Measurements from ENCODE around the gene RAD51B.
A peak's percentile ranks its signal among the peaks of the same experiment; 100 is the strongest.

The RAD51B gene

GRCh38 chr14:68364792-68365192 is 545.2 kb downstream of the RAD51B start:
- DNase-seq (ENCODE audit: insufficient read length, low spot score) (peak; percentile 59), FAIRE-seq (peak; percentile 96)

- no peak for DNase-seq (ENCODE audit: insufficient read length, low spot score)
- FAIRE-seq = no peak
These were observed 545.6 kb downstream of the RAD51B start for GRCh38 chr14:68365228-68365627.

DNA sequence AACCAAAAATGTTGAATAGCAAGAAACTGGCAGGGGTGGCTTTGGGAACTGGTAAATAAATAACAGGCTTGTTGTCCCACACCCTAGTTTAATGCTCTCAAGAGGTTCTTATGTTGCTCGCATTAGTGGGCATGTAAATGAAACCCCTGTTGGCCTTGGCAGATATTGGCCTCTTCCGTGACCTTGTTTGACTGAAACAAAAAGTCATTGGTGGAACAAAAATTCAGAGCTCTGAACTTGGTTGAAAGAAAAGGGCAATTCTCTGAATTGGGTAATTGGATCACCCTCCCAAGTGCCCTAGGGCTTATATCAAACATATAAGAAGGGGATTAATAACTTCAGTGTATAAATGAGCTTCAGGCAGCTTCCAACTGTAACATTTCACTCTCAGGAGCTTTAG is 547.1 kb downstream of the RAD51B start:
- no peak for FAIRE-seq
- no peak for DNase-seq (ENCODE audit: insufficient read length, low spot score)

DNA sequence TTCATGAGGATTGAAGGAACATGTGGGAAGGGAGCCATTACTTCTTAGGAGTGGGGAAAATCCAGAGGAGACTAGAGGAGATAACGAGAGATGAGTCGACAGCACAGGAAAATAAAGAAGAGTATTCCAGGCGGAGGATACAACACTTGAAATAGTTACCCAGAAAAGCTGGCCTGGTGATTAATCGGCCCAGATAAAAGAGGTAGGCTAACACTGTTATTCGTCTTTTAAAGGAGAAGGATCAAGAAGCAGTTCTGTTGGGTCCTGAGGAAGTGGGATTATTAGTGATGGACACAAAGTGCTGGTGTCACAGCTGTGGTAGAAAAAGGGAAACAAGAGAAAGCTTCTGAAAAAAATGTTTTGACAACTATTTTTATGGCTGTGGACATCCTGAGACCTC is 548.0 kb downstream of the RAD51B start:
- FAIRE-seq (no peak), DNase-seq (ENCODE audit: insufficient read length, low spot score) (no peak)

- DNase-seq (ENCODE audit: insufficient read length, low spot score) (no peak), FAIRE-seq (no peak)
These were observed 549.3 kb downstream of the RAD51B start for GRCh38 chr14:68368850-68369249.

GRCh38 chr14:68369281-68370056 is 549.9 kb downstream of the RAD51B start:
- DNase-seq (ENCODE audit: insufficient read length, low spot score) (no peak), FAIRE-seq (peak; percentile 20)

- FAIRE-seq = no peak
- no peak for DNase-seq (ENCODE audit: insufficient read length, low spot score)
These were observed 550.4 kb downstream of the RAD51B start for GRCh38 chr14:68370057-68370360.

- peak; percentile 57 for FAIRE-seq
- no peak for DNase-seq (ENCODE audit: insufficient read length, low spot score)
These were observed 552.8 kb downstream of the RAD51B start for GRCh38 chr14:68372368-68372767.

DNA sequence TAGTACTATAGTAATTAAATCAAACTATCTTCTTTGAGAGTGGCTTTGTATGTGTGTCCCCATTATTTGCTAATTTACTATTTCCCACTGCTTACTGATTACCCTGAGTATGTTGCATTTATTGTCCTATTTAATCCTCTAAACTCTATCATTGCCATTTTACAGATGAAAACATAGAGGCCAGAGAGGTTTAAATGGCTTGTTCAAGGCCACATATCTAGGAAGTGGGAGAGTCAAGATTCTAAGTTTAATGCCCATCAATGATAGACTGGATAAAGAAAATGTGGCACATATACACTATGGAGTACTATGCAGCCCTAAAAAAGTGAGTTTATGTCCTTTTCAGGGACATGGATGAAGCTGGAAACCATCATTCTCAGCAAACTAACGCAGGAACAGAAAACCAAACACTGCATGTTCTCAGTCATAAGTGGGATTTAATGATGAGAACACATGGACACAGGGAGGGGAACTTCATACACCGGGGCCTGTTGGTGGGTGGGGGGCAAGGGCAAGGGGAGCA is 553.6 kb downstream of the RAD51B start:
- DNase-seq (ENCODE audit: insufficient read length, low spot score) = no peak
- FAIRE-seq = peak; percentile 49

GRCh38 chr14:68373847-68374444 is 554.4 kb downstream of the RAD51B start:
- FAIRE-seq = peak; percentile 58

GRCh38 chr14:68374682-68375081 is 555.1 kb downstream of the RAD51B start:
- DNase-seq (ENCODE audit: insufficient read length, low spot score) = no peak
- FAIRE-seq = peak; percentile 94

More at GRCh38 chr14:68373847-68374444, 554.4 kb downstream of the RAD51B start:
- DNase-seq (ENCODE audit: insufficient read length, low spot score) = no peak

DNA sequence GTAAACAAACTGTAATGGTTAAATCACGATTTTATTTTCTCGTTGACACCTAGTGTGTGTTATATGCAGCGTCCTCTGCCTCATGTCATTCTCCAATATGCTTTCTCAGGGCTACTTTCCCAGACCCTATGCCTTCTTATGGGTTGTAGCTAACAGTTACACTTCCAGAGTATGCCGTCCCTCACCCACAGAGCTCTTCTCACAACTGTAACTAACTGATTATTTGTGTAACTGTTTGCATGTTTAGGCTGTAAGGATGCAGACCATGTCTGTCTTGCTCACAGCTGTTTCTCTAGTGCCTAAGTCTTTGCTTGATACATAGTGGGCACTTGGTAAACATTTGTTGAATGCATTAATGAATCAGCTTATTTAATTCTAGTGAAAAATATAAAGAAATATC is 555.8 kb downstream of the RAD51B start:
- no peak for DNase-seq (ENCODE audit: insufficient read length, low spot score)
- FAIRE-seq = peak; percentile 93

- no peak for DNase-seq (ENCODE audit: insufficient read length, low spot score)
- FAIRE-seq = peak; percentile 96
These were observed 556.6 kb downstream of the RAD51B start for GRCh38 chr14:68376067-68376779.

- FAIRE-seq = no peak
These were observed 557.4 kb downstream of the RAD51B start for GRCh38 chr14:68377006-68377405.

DNA sequence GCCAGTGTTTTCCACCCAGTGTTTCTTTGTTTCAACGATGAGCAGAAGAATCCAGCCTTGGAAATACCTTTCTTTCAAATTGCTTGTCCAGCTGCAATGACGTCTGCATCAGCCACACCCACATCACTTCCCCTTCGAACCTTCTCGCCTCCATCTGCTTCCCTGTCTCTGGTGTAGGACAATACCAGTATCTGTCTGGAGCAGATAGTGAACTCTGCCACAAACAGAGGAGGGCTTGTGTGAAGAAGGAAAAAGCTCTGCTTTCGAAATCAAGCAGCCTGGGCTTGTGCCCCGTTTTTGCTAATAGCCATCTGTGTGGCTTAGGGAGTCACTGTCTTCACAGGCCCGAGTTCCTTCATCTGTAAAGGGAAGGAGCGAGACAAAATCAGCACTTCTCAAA is 557.9 kb downstream of the RAD51B start:
- FAIRE-seq = no peak
- DNase-seq (ENCODE audit: insufficient read length, low spot score) = no peak

More at GRCh38 chr14:68377006-68377405, 557.4 kb downstream of the RAD51B start:
- no peak for DNase-seq (ENCODE audit: insufficient read length, low spot score)

DNA sequence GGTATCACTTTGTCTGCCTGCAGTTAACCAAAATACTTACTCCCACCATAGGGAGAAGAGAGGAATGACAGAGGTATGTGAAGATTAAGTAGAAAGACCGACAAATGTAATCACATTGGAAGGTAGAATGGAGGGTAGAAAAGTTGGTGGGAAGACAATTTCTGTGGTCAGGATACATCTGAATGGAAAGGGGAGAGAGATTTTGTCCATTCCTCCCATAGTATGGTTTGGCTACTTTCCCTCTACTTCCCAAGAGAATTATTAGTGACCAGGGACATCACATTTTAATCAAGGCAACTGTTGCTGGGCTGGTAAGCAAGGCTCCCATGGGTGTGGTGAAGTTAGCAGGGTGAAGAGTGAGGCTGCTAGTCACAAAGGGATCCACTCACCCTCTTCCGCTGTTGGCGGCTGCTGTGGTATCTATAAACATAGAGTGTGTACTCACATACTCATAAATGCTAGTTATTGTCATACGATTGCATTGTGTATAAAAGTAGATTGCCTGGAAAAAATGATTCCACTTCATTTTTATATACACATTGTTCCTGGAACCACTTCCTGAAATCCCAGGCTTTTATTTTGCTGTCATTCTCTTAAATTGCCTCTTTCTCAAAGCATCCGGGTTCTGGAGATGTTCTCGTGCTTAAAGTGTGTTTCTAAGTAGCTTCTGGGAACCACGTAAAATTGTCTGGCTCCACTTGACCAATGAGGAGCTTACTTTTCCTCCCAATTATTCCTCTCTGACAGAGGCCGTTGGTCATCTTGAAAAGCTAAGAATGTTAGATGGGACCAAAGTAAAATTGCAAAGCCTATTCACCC is 560.1 kb downstream of the RAD51B start:
- DNase-seq (ENCODE audit: insufficient read length, low spot score) (no peak), FAIRE-seq (peak; percentile 94)

GRCh38 chr14:68380329-68380741 is 560.8 kb downstream of the RAD51B start:
- FAIRE-seq = no peak
- DNase-seq (ENCODE audit: insufficient read length, low spot score) = no peak

- DNase-seq (ENCODE audit: insufficient read length, low spot score) (no peak), FAIRE-seq (peak; percentile 89)
These were observed 564.8 kb downstream of the RAD51B start for GRCh38 chr14:68384335-68384734.

- FAIRE-seq (peak; percentile 95), DNase-seq (ENCODE audit: insufficient read length, low spot score) (no peak)
These were observed 565.3 kb downstream of the RAD51B start for GRCh38 chr14:68384881-68385280.

- DNase-seq (ENCODE audit: insufficient read length, low spot score) (no peak), FAIRE-seq (no peak)
These were observed 566.9 kb downstream of the RAD51B start for GRCh38 chr14:68386446-68386845.

All from HTR-8/SVneo (cell line).